ENCODE results near the gene HK3.

The HK3 gene

DNA sequence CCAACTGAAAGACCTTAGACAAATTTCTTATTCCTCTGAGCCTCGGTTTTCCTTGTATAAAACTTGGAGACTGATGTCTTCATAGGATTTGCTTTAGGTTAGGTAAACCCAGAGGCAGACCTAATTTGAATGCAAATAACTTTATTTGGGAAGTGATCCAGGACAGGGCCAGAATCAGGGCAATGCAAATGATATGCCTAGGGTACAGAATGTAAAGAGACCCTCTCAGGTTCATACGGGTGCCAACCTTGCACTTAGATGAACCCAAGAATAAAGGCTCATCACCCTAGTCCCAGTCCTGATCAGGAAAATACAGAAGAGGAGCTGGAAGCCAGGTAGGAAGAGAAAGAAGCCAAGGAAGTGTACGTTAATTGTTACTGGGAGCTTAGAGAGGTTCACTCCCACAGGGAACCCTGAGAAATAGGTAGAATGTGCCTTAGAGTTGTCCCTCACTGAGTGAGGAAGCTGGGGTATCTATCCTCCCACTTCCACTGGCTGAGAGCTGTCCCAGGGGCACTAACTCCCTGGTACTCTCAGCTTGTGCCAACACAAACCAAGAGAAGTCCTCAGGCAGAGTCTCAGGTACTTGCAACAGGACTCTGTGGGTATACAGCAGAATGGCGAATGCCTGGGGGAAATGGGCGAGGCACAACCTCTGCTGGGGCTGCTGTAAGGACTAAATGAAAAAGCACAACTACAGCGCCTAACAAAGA is 3.1 kb upstream of the HK3 start:
- no peak for DNase-seq (ENCODE audit: low read depth in 2 of 2)

DNA sequence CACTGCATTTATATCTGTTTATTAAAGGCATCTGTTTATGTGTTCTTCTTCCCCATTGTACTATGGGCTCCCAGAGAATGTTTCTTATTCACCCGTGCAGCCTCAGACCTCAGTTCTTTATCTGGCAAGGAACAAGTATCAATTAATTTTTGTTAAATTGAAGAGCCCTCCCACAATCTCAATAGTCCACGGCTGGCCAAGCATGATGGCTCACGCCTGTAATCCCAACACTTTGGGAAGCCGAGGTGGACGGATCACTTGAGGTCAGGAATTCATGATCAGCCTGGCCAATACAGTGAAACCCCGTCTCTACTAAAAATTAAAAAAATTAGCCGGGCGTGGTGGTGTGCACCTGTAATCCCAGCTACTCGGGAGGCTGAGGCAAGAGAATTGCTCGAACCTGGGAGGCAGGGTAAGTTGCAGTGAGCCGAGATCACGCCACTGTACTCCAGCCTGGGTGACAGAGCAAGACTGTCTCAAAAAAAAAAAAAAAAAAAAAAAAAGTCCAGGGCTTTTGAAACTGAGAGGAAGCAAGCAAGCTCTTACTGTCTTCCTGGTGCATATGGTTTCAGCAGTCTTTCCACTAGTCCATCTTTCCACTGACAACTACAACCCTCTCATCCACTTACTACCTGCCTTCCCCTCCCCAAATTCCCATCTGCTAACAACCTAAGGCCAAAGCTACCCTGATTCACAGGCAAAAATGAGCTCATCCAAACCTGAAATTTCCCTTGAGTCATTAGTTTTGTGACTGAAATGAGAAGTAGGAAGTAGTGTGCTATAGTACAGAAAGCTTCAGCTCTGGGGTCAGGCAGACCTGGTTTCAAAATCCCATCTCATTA is 2.3 kb upstream of the HK3 start:
- DNase-seq (ENCODE audit: low read depth in 2 of 2), result no peak

DNA sequence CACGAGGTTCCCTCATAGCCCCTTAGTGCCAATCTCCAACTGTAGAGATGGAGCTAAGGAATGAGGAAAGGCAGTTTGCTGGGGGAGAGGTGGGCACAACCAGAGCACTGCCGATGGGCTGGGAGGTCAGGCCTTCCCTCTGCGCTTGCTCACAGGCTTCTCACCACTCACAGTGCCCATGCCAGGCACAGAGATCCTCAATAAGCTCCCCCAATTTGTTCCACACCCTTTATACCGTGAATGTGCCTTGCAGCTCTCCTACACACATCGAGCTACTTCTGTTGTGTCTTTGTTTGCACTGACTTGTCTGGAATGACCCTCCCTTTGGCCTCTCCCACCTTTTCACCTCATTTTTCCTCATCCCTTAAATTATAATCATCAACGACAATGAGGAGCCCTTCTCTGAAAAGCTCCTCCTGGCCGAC is 1.6 kb upstream of the HK3 start:
- no peak for DNase-seq (ENCODE audit: low read depth in 2 of 2)

GRCh38 chr5:176899946-176900779 is 1.0 kb upstream of the HK3 start:
- no peak for DNase-seq (ENCODE audit: low read depth in 2 of 2)

- DNase-seq (ENCODE audit: low read depth in 2 of 2), result no peak
Measured at GRCh38 chr5:176897263-176897662, 1.9 kb downstream of the HK3 start.

GRCh38 chr5:176895831-176896230 is 3.3 kb downstream of the HK3 start:
- no peak for DNase-seq (ENCODE audit: low read depth in 2 of 2)

- no peak for DNase-seq (ENCODE audit: low read depth in 2 of 2)
Measured at GRCh38 chr5:176894298-176894697, 4.8 kb downstream of the HK3 start.

DNA sequence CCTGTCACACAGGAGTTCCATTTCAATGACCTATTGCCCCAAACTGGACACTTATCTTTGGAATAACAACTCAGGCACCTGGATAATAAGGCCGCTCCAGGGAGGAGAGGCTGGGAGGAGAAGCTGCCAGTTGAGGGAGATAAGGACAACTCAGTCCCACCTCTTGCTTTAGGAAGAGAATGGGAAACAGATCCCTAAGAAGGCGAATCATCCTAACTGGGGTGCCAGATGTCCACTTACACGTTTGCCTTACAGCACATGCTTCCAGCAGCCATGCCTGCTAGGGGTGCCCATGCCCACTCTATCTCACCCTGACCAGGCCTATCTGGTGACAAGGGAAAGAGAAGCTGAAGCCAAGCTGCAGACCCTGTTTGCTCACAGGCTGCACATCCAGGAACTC is 6.5 kb downstream of the HK3 start:
- no peak for DNase-seq (ENCODE audit: low read depth in 2 of 2)

DNA sequence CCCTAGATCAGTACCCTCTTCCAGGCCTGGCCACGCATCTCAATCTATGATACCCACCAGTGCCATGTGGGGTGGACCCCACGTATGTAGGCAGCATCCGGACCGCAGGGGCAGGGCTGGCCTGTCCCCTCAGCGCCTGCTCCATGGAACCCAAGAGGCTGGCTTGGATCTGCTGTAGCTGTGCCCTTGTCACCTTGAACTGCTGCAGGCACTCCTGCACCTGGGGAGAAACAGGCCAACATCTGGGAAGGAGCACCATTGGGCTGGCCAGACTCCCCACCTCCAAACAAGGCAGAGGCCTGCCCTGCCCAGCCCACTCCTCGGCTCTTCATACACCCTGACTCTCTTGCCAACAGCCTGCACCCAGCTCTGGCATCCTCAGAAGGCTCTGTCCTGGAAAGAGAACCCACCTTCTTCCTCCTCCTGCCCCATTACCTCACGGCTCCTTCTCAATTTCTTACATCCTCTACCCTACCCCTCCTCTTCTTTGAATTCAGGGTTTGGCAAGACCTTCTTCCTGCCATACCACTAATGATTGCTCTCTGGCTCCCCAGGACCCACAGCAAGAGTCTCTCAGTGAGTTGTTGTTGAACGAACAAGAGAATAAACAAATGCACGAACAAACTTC is 7.7 kb downstream of the HK3 start:
- no peak for DNase-seq (ENCODE audit: low read depth in 2 of 2)

DNA sequence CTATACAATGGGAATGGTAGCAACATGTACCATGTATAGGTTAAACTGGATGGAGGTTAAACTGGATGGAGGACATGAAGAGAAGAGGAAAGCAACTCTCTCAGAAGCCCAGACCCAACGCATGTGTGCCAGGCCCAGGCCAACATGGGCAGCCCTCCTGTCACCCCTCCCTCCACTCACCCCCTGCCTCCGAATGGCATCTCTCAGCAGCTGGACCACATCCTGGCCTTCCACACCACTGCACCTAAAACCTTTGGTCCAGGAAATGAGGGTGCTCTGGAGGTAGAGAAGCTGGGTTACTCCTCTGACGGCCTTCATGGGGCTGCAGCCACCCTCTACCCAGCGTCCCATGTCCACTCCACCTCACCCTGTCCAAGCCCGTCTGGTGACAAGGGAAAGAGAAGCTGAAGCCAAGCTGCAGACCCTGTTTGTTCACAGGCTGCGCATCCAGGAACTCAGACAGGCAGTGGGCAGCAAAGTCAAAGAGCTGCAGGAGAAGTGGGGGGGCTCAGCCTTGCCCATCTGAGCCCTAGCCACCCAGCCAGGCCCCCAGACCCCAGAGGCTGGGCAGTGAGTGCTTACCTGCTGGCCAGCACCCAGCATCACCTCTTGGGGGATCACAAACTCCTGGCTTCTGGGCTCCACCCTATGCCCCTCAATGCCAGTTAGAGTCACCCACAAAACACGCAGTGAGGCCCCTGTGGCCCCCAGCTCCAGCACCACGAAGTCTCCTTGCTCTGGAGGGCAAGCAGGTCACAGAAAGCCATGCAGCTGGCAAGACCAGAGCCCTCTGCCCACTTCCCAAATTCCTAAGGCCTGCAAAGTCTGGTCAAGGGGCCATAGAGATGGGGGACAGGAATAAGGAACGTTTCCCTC is 8.5 kb downstream of the HK3 start:
- DNase-seq (ENCODE audit: low read depth in 2 of 2), result no peak

- no peak for DNase-seq (ENCODE audit: low read depth in 2 of 2)
Measured at GRCh38 chr5:176889321-176890280, 9.5 kb downstream of the HK3 start.

GRCh38 chr5:176888865-176889165 is 10.3 kb downstream of the HK3 start:
- no peak for DNase-seq (ENCODE audit: low read depth in 2 of 2)

DNA sequence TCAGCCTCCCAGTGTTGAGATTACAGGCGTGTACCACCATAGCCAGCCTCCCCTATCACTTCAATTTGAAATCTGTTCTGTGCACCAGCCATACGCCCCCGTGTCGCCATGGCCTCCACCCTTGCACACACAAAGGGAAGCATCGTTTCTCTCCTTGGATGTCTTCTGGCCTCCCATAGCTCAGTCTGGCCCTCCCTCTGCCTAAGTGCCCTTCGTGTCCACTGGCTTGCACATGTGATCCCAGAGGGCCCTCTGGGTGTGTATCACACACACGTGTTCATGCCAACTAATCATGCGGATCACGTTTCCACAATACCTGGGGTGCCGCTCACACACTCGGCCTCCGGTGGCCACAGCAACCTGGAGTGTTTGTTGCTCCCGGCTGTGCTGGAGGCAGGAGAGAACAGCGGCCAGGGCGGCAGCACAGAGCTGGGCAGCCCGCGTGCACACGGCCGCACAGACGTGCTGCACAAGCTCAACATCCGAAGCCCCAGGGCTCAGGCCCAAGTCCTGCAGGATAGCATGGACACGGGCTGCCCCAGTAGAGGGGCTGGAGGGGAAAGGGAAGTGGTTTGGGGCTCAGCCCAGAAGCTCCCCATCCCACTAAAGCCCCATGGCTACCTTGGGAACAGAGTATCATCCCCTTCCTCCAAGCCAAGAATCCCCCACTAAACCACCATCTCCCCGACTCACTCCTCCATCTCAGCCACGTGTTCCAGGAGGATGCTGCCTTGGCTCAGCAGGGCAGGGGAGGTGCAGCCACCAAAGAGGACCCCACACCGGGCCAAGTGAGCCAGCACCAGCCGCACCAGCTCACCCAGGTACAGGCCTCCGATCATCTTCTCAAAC is 10.9 kb downstream of the HK3 start:
- no peak for DNase-seq (ENCODE audit: low read depth in 2 of 2)

DNA sequence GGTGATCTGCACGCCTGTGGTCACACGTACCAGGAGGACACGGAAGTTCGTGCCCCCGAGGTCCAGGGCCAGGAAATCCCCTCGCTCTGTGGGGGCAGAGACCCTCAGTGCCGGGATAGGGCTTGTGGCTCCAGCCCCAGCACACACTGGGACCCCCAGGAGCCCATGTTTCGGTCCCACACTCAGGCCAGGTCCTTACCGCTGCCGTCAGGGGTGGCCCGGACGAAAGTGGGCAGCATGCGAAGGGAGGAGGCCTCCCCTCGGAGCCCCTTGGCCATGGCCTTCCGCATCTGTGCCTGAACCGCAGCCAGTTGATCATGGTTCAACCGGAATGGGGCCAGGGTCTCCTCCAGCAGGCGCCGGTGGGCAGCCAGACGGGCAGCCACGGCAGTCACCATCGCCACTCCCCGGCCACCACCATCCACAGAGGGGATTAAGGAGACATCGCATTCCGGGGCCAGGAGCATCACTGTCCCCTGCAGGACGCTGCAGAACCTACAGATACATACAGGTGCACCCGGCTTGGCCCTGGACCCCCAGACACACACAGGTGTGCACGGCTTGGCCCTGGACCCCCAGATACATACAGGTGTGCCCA is 11.8 kb downstream of the HK3 start:
- DNase-seq (ENCODE audit: low read depth in 2 of 2), result no peak

DNA sequence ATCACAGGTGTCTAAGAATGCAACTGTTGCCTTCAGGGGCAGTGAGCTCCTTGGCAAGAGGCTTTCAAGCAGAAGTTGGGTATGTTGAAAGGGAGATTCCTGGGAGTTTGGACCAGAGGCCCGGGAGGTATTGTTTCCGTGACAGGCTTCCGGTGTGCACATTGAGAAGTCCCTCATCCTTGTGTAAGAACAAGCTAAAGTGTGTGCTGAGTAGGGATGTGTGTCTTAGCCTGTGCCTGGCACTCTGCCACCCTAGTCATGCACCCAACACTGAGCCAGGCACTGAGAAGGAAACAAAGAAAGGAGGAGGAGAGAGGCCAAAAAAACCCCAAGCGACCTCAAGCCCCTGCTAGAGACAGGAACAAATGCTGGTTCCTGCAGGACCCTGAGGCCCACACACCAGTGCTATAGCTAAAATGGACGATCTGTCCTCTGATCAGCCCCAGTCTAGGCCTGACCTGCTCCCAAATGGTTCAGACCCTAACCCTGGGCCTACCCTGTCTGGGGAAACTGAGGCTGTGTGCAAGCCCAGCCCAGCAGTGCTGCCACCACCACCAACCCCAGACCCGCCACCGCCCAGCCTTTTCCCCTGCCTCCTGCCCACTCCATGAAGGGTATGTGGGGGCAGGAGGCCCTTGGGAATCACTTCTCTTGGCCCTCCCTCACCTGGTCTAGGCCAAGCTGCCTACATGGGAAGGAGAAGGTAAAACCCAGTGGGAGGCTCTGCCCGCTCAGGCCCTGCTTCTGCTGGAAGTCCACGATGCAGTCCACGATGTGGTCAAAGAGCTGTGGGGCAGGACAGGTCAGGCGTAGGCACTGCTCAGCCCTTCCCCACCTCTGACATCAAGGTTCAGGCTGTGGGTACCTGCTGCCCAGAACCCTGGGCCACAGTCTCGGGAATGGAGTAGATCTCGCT is 12.6 kb downstream of the HK3 start:
- no peak for DNase-seq (ENCODE audit: low read depth in 2 of 2)

DNA sequence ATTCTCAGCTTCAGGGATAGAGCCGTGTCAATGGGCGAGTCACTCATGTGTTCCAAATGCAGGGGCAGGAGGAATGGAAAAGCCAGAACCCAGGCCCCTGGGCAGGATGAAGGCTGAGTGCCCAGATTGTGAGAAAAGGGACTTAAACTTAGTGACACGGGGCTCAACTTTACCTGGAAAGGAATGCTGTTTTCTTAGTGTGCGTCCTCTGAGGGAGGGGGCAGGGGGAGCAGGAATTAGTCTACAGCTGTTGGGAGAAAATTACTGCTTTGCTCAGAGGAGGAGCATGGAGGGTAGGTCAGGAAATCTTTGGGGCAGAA is 14.6 kb downstream of the HK3 start:
- no peak for DNase-seq (ENCODE audit: low read depth in 2 of 2)

GRCh38 chr5:176883700-176884570 is 15.2 kb downstream of the HK3 start:
- DNase-seq (ENCODE audit: low read depth in 2 of 2), result no peak

Measured in fibroblast of skin of left quadriceps (primary cell).